Fibroblast of lung (primary cell): ENCODE results near the gene COBL. TPM values are rescaled to one million over a fixed set of nuclear protein-coding genes. Genes with fewer than 3 reads are reported as not detected.

Experiments
- DNase-seq, 2 donors: peaks; one replicate each; pipeline versions ENCODE4 v3.0.0 to v3.0.0-alpha.2; 2010; ENCODE audit warnings: low read depth in 2 of 2
- H2AFZ ChIP-seq: 2 replicates; pipeline ENCODE4 v1.5.1; 2012; ENCODE audit warnings: low read length, control low read depth, inconsistent platforms
- H3K27ac ChIP-seq: 2 replicates; pipeline ENCODE4 v1.5.1; 2011; ENCODE audit warnings: low read length, control low read depth; ENCODE audit not compliant: insufficient read depth
- H3K27me3 ChIP-seq: 2 replicates; pipeline ENCODE4 v1.5.1; 2011; ENCODE audit warnings: mild to moderate bottlenecking, low read length; ENCODE audit not compliant: control insufficient read depth, insufficient read depth
- H3K36me3 ChIP-seq: 2 replicates; pipeline ENCODE4 v1.5.1; 2011; ENCODE audit warnings: low read length; ENCODE audit not compliant: control insufficient read depth, insufficient read depth
- H3K4me1 ChIP-seq: 2 replicates; pipeline ENCODE4 v1.5.1; 2011; ENCODE audit warnings: low read length; ENCODE audit not compliant: control insufficient read depth, insufficient read depth; ENCODE audit errors: extremely low read depth
- H3K4me2 ChIP-seq: 2 replicates; pipeline ENCODE4 v1.5.1; 2011; ENCODE audit warnings: low read length, control low read depth; ENCODE audit not compliant: insufficient read depth; ENCODE audit errors: extremely low read depth
- H3K4me3 ChIP-seq, 4 experiments: fragments of 200-600 bp in 1 of 4; sonication (generic) in 1 of 4; replicated peaks in 1 of 4; 2 replicates each; pipeline ENCODE4 v1.5.1; 2011 to 2016; ENCODE audit warnings: low read length in 4 of 4, low read depth in 3 of 4, mild to moderate bottlenecking in 3 of 4, control low read depth in 2 of 4, inconsistent platforms in 1 of 4, mixed read lengths in 1 of 4; ENCODE audit not compliant: insufficient read depth in 1 of 4; ENCODE audit errors: control extremely low read depth in 1 of 4
- H3K79me2 ChIP-seq: 2 replicates; pipeline ENCODE4 v1.5.1; 2012; ENCODE audit warnings: mild to moderate bottlenecking, low read length, inconsistent platforms; ENCODE audit not compliant: control insufficient read depth, insufficient read depth
- H3K9ac ChIP-seq: 2 replicates; pipeline ENCODE4 v1.5.1; 2011; ENCODE audit warnings: mild to moderate bottlenecking, low read length, control low read depth; ENCODE audit not compliant: insufficient read depth
- H3K9me3 ChIP-seq: 2 replicates; pipeline ENCODE4 v1.5.1; 2012; ENCODE audit warnings: low read depth, low read length; ENCODE audit not compliant: control insufficient read depth, insufficient read depth
- H4K20me1 ChIP-seq: 2 replicates; pipeline ENCODE4 v1.5.1; 2011; ENCODE audit warnings: low read length; ENCODE audit not compliant: control insufficient read depth, insufficient read depth; ENCODE audit errors: extremely low read depth
- CTCF ChIP-seq, 2 donors: IDR thresholded peaks in 1 of 2; conservative IDR thresholded peaks in 1 of 2; 1 replicate in 1 of 2; 2 replicates in 1 of 2; pipeline ENCODE4 v1.5.1; 2011 to 2012; ENCODE audit warnings: low read length in 2 of 2, control low read depth in 1 of 2, inconsistent platforms in 1 of 2, low read depth in 1 of 2, mild to moderate bottlenecking in 1 of 2
- EZH2 ChIP-seq: IDR thresholded peaks from 2 replicates; pipeline ENCODE4 v1.5.1; 2012; ENCODE audit warnings: low read length, control low read depth, mild to moderate bottlenecking; ENCODE audit errors: missing control alignments
- polyA plus RNA-seq, 2 donors: library from polyadenylated mRNA; depleted of rRNA in 1 of 2; stranded (reverse) in 1 of 2; unstranded in 1 of 2; fragments of >200 nt; gene quantifications; 2 replicates each; pipeline ENCODE4 v1.2.1, GENCODE V29; 2011 to 2012; ENCODE audit warnings: missing spikeins in 1 of 2
- total RNA-seq: library from RNA; depleted of rRNA; stranded (reverse); fragments of >200 nt; gene quantifications from 2 replicates; pipeline ENCODE4 v1.2.1, GENCODE V29; 2014

COBL gene
- total and polyA plus RNA-seq, 2 donors (not counting 1 experiment from before 2014, with no cell fraction given), result 0.10 to 0.33 TPM

- Histone ChIP-seq H3K27ac (no peak overlapping the region), H4K20me1 (no peaks in the 10 kb centered on the region), H2AFZ (no peak overlapping the region), H3K9me3 (no peaks in the 10 kb centered on the region), H3K4me2 (no peak overlapping the region), H3K36me3 (no peaks in the 10 kb centered on the region), H3K9ac (no peak overlapping the region), H3K79me2 (no peaks in the 10 kb centered on the region), H3K27me3 (no peaks in the 10 kb centered on the region), H3K4me3 (no peak overlapping the region), H3K4me1 (no peaks in the 10 kb centered on the region)
- DNase-seq, result no peak
- TF ChIP-seq CTCF (conservative IDR thresholded peaks at IDR 0.05 in 1 of 2, IDR thresholded peaks at IDR 0.05 in 1 of 2; ENCODE audit: low read depth in 1 of 2, low read length in 2 of 2) (no peak), EZH2 (no peak)
These were observed 212.3 kb downstream of the COBL start for GRCh38 chr7:51104278-51104677.

GRCh38 chr7:51103718-51104117, 212.9 kb downstream of the COBL start:
- H2AFZ ChIP-seq, result no peak overlapping the region
- no peaks in the 10 kb centered on the region for H3K27me3 ChIP-seq
- H3K4me2 ChIP-seq, result no peak overlapping the region
- no peak for DNase-seq
- no peaks in the 10 kb centered on the region for H3K9me3 ChIP-seq
- no peaks in the 10 kb centered on the region for H3K36me3 ChIP-seq
- H4K20me1 ChIP-seq, result no peaks in the 10 kb centered on the region
- no peaks in the 10 kb centered on the region for H3K79me2 ChIP-seq
- no peak overlapping the region for H3K27ac ChIP-seq
- H3K4me1 ChIP-seq, result no peaks in the 10 kb centered on the region
- no peak overlapping the region for H3K9ac ChIP-seq
- no peak overlapping the region for H3K4me3 ChIP-seq
- TF ChIP-seq CTCF (conservative IDR thresholded peaks at IDR 0.05 in 1 of 2, IDR thresholded peaks at IDR 0.05 in 1 of 2; ENCODE audit: low read depth in 1 of 2, low read length in 2 of 2), result no peak
- TF ChIP-seq EZH2, result no peak

- Histone ChIP-seq H3K36me3 (no peaks in the 10 kb centered on the region), H3K79me2 (no peaks in the 10 kb centered on the region), H3K4me3 (no peak overlapping the region), H3K9ac (no peak overlapping the region), H3K4me2 (no peak overlapping the region), H3K27ac (no peak overlapping the region), H3K4me1 (no peaks in the 10 kb centered on the region), H3K9me3 (no peaks in the 10 kb centered on the region), H2AFZ (no peak overlapping the region), H3K27me3 (no peaks in the 10 kb centered on the region), H4K20me1 (no peaks in the 10 kb centered on the region)
- peak in 1 of 2 donors; percentile 37 for DNase-seq
- no peak for TF ChIP-seq CTCF (conservative IDR thresholded peaks at IDR 0.05 in 1 of 2, IDR thresholded peaks at IDR 0.05 in 1 of 2; ENCODE audit: low read depth in 1 of 2, low read length in 2 of 2)
These were observed 213.8 kb downstream of the COBL start for GRCh38 chr7:51102828-51103227.
